AG04449 (cell line): ENCODE data around the gene KIF5B.

Experiments
- CTCF ChIA-PET: fragments of 350-600 bp; formaldehyde crosslinking; extraction: SDS; loops from one replicate; lab custom pipeline; 2021; ENCODE audit warnings: antibody characterized with exemption; lab: Yijun Ruan, JAX
- POLR2A ChIA-PET: fragments of 400-600, 350-600 bp; formaldehyde crosslinking; extraction: SDS; loops from one replicate; lab custom pipeline; 2020; ENCODE audit warnings: antibody characterized with exemption, inconsistent platforms; lab: Yijun Ruan, JAX
- DNase-seq: peaks from one replicate; pipeline ENCODE4 v3.0.0-alpha.2; 2010; ENCODE audit warnings: low read depth, low spot score
- H3K4me3 ChIP-seq: 2 replicates; pipeline ENCODE4 v1.5.1; 2011; ENCODE audit warnings: low read depth, mild to moderate bottlenecking, control low read depth, low read length
- CTCF ChIP-seq: IDR thresholded peaks from one replicate; pipeline ENCODE4 v1.5.1; 2011; ENCODE audit warnings: mild to moderate bottlenecking, moderate library complexity, low read length, control low read depth, inconsistent platforms; ENCODE audit not compliant: insufficient read depth; ENCODE audit errors: missing control alignments

KIF5B gene

GRCh38 chr10:32031920-32032319, 24.3 kb downstream of the KIF5B start:
- ChIA-PET CTCF (interaction anchor here (1.9 kb wide), 1 partner anchor 27 kb away, joined by 9 read pairs; no protein-coding TSS in a partner anchor), POLR2A (no interaction called here)
- H3K4me3 ChIP-seq: no peak overlapping the region
- TF ChIP-seq CTCF: no peak
- DNase-seq: no peak

- H3K4me3 ChIP-seq: no peak overlapping the region
- TF ChIP-seq CTCF: no peak
- ChIA-PET CTCF (interaction anchor here (2.4 kb wide), 1 partner anchor 27 kb away, joined by 7 read pairs; no protein-coding TSS in a partner anchor), POLR2A (no interaction called here)
- no peak for DNase-seq
These were observed 24.8 kb downstream of the KIF5B start for GRCh38 chr10:32031424-32031823.

GRCh38 chr10:32028710-32029109, 27.5 kb downstream of the KIF5B start:
- no peak for TF ChIP-seq CTCF
- ChIA-PET POLR2A (no interaction called here), CTCF (no interaction called here)
- H3K4me3 ChIP-seq: no peak overlapping the region
- no peak for DNase-seq

GRCh38 chr10:32023264-32023663, 33.0 kb downstream of the KIF5B start:
- no peak for DNase-seq
- H3K4me3 ChIP-seq: no peak overlapping the region
- ChIA-PET CTCF (interaction anchor here (0.8 to 1.0 kb wide), 4 partner anchors 11 to 188 kb away, joined by 3 to 6 read pairs (median 4); no protein-coding TSS in a partner anchor), POLR2A (no interaction called here)
- TF ChIP-seq CTCF: no peak

GRCh38 chr10:32017044-32017443, 39.2 kb downstream of the KIF5B start:
- no peak for DNase-seq
- H3K4me3 ChIP-seq: no peak overlapping the region
- TF ChIP-seq CTCF: no peak
- CTCF ChIA-PET: interaction anchor here (1.0 to 4.2 kb wide), 2 partner anchors 12 to 155 kb away, joined by 7 to 14 read pairs; no protein-coding TSS in a partner anchor
- POLR2A ChIA-PET: no interaction called here

- no peak for TF ChIP-seq CTCF
- POLR2A ChIA-PET: no interaction called here
- CTCF ChIA-PET: interaction anchor here (0.8 to 4.2 kb wide), 3 partner anchors 10 to 156 kb away, joined by 3 to 14 read pairs (median 12); no protein-coding TSS in a partner anchor
- no peak overlapping the region for H3K4me3 ChIP-seq
- no peak for DNase-seq
These were observed 40.8 kb downstream of the KIF5B start for GRCh38 chr10:32015386-32015785.
